SIG-M5 (cell line): ENCODE measurements around the gene RUNDC1.

Experiments
- DNase-seq: peaks from one replicate; lab custom pipeline; 2025; lab: John Stamatoyannopoulos, UW

Gene RUNDC1

GRCh38 chr17:43042025-43042628 is 61.8 kb downstream of the RUNDC1 start:
- no peak for DNase-seq
